Measurements from ENCODE around the gene RPL6.

GRCh38 chr12:112458751-112459150 is 49.3 kb upstream of the RPL6 start:
- TF ChIP-seq CTCF (IDR thresholded peaks at IDR 0.05), result no peak
- no peak for TF ChIP-seq POLR2A (IDR thresholded peaks at IDR 0.05)
